Activated naive CD4-positive, alpha-beta T cell treated with Interleukin-2 at 50 U/mL for 16 hours (primary cell): ENCODE measurements around the gene FAM184A.

Source experiments
- DNase-seq: peaks from one replicate; pipeline ENCODE4 v3.0.0-alpha.2; 2020

The FAM184A gene

GRCh38 chr6:119096721-119097565, 18.5 kb upstream of the FAM184A start:
- no peak for DNase-seq

GRCh38 chr6:119090256-119090655, 11.8 kb upstream of the FAM184A start:
- DNase-seq = no peak

- no peak for DNase-seq
These were observed 6.3 kb upstream of the FAM184A start for GRCh38 chr6:119084784-119085183.

- DNase-seq = no peak
These were observed 4.5 kb upstream of the FAM184A start for GRCh38 chr6:119083007-119083406.

GRCh38 chr6:119079283-119079809, 882 bp upstream of the FAM184A start:
- no peak for DNase-seq

- peak; percentile 54 for DNase-seq
These were observed 655 bp downstream of the FAM184A start for GRCh38 chr6:119077643-119078375.

- no peak for DNase-seq
These were observed 1.1 kb downstream of the FAM184A start for GRCh38 chr6:119077391-119077642.

GRCh38 chr6:119076576-119077390, 1.7 kb downstream of the FAM184A start:
- no peak for DNase-seq

GRCh38 chr6:119076173-119076572, 2.3 kb downstream of the FAM184A start:
- DNase-seq = peak; percentile 33

- no peak for DNase-seq
These were observed 3.1 kb downstream of the FAM184A start for GRCh38 chr6:119075200-119075981.

GRCh38 chr6:119073307-119074051, 5.0 kb downstream of the FAM184A start:
- no peak for DNase-seq

GRCh38 chr6:119071576-119071975, 6.9 kb downstream of the FAM184A start:
- DNase-seq = no peak

GRCh38 chr6:119067091-119067490, 11.4 kb downstream of the FAM184A start:
- no peak for DNase-seq

GRCh38 chr6:119066517-119066916, 11.9 kb downstream of the FAM184A start:
- no peak for DNase-seq

- no peak for DNase-seq
These were observed 12.5 kb downstream of the FAM184A start for GRCh38 chr6:119065955-119066354.

- DNase-seq = no peak
These were observed 13.1 kb downstream of the FAM184A start for GRCh38 chr6:119065382-119065781.

- no peak for DNase-seq
These were observed 15.0 kb downstream of the FAM184A start for GRCh38 chr6:119063491-119063890.

GRCh38 chr6:119061215-119061614, 17.2 kb downstream of the FAM184A start:
- no peak for DNase-seq

GRCh38 chr6:119060255-119060907, 18.1 kb downstream of the FAM184A start:
- no peak for DNase-seq

- DNase-seq = no peak
These were observed 23.4 kb downstream of the FAM184A start for GRCh38 chr6:119055069-119055468.

- DNase-seq = no peak
These were observed 25.5 kb downstream of the FAM184A start for GRCh38 chr6:119052987-119053386.
